ENCODE data around the gene PDK2.

Gene PDK2

GRCh38 chr17:50139950-50140885, 45.1 kb downstream of the PDK2 start:
- peak; percentile 55 for DNase-seq

- no peak for DNase-seq
Measured at GRCh38 chr17:50141026-50141744, 46.0 kb downstream of the PDK2 start.

- DNase-seq: no peak
Measured at GRCh38 chr17:50141745-50142110, 46.6 kb downstream of the PDK2 start.

GRCh38 chr17:50143461-50144176, 48.5 kb downstream of the PDK2 start:
- DNase-seq: no peak

GRCh38 chr17:50144355-50144754, 49.2 kb downstream of the PDK2 start:
- DNase-seq: no peak

- no peak for DNase-seq
Measured at GRCh38 chr17:50144845-50145531, 49.8 kb downstream of the PDK2 start.

- no peak for DNase-seq
Measured at GRCh38 chr17:50145532-50146229, 50.5 kb downstream of the PDK2 start.

GRCh38 chr17:50146230-50146926, 51.2 kb downstream of the PDK2 start:
- DNase-seq: no peak

GRCh38 chr17:50146927-50147665, 51.9 kb downstream of the PDK2 start:
- DNase-seq: no peak

GRCh38 chr17:50147841-50148225, 52.7 kb downstream of the PDK2 start:
- DNase-seq: no peak

- peak; percentile 95 for DNase-seq
Measured at GRCh38 chr17:50148226-50149090, 53.3 kb downstream of the PDK2 start.

GRCh38 chr17:50149091-50149416, 53.9 kb downstream of the PDK2 start:
- DNase-seq: no peak

GRCh38 chr17:50149417-50150353, 54.5 kb downstream of the PDK2 start:
- peak; percentile 5 for DNase-seq

- no peak for DNase-seq
Measured at GRCh38 chr17:50150354-50151040, 55.3 kb downstream of the PDK2 start, which contains the start of gene PPP1R9B. Gene PPP1R9B, minus strand, starts transcription at chr17:50150677. Its CDS starts 164 bp downstream, at chr17:50150513.

- DNase-seq: peak; percentile 87
Measured at GRCh38 chr17:50151041-50151936, 56.1 kb downstream of the PDK2 start.

GRCh38 chr17:50151937-50152547, 56.9 kb downstream of the PDK2 start:
- DNase-seq: peak; percentile 85
